GM18868 (cell line): Measurements from ENCODE around the gene CTF1.
"Not testable (repeated sequence)": the region's sequence is repeated elsewhere in the genome, so short reads cannot be mapped to it uniquely, and the experiment has no call there.

ENCODE experiments used
- ATAC-seq: cut with Tn5 transposase; IDR thresholded peaks from one replicate; pipeline ENCODE4 v1.9.1; 2021; ENCODE audit warnings: mild to moderate bottlenecking, moderate library complexity; ENCODE audit not compliant: unreplicated experiment

Gene CTF1

GRCh38 chr16:30886145-30886544 is 10.3 kb upstream of the CTF1 start:
- ATAC-seq, result no peak

GRCh38 chr16:30887927-30888326 is 8.5 kb upstream of the CTF1 start:
- no peak for ATAC-seq

GRCh38 chr16:30888856-30889499 is 7.4 kb upstream of the CTF1 start:
- no peak for ATAC-seq

GRCh38 chr16:30889721-30890120 is 6.7 kb upstream of the CTF1 start:
- ATAC-seq, result no peak

- ATAC-seq, result not testable (repeated sequence)
These were observed 5.2 kb upstream of the CTF1 start for GRCh38 chr16:30891043-30891823.

- no peak for ATAC-seq
These were observed 3.6 kb upstream of the CTF1 start for GRCh38 chr16:30892670-30893416.

- ATAC-seq, result peak; percentile 2
These were observed 3.0 kb upstream of the CTF1 start for GRCh38 chr16:30893417-30893743.

- ATAC-seq, result peak; percentile 77
These were observed 2.5 kb upstream of the CTF1 start, which contains the start of gene BCL7C for GRCh38 chr16:30893744-30894539. Gene BCL7C (minus strand): TSS chr16:30894077. CDS start chr16:30893944, 133 bp downstream.

- no peak for ATAC-seq
These were observed 1.7 kb upstream of the CTF1 start for GRCh38 chr16:30894540-30895368.

GRCh38 chr16:30895627-30896260 is 670 bp upstream of the CTF1 start:
- ATAC-seq, result no peak

- ATAC-seq, result peak; percentile 51
These were observed 697 bp downstream of the CTF1 start for GRCh38 chr16:30896889-30897733.

- ATAC-seq, result no peak
These were observed 3.4 kb downstream of the CTF1 start for GRCh38 chr16:30899794-30900193.

- no peak for ATAC-seq
These were observed 4.2 kb downstream of the CTF1 start for GRCh38 chr16:30900588-30900987.

GRCh38 chr16:30901201-30902028 is 5.0 kb downstream of the CTF1 start:
- no peak for ATAC-seq

- peak; percentile 69 for ATAC-seq
These were observed 5.9 kb downstream of the CTF1 start for GRCh38 chr16:30902029-30902972.

- ATAC-seq, result no peak
These were observed 6.6 kb downstream of the CTF1 start for GRCh38 chr16:30903002-30903401.

- no peak for ATAC-seq
These were observed 7.2 kb downstream of the CTF1 start for GRCh38 chr16:30903596-30903995.
